ENCODE data around the gene SRP9.
A peak's percentile ranks its signal among the peaks of the same experiment; 100 is the strongest.
"Not testable (repeated sequence)": the region's sequence is repeated elsewhere in the genome, so short reads cannot be mapped to it uniquely, and the experiment has no call there.

The SRP9 gene

DNA sequence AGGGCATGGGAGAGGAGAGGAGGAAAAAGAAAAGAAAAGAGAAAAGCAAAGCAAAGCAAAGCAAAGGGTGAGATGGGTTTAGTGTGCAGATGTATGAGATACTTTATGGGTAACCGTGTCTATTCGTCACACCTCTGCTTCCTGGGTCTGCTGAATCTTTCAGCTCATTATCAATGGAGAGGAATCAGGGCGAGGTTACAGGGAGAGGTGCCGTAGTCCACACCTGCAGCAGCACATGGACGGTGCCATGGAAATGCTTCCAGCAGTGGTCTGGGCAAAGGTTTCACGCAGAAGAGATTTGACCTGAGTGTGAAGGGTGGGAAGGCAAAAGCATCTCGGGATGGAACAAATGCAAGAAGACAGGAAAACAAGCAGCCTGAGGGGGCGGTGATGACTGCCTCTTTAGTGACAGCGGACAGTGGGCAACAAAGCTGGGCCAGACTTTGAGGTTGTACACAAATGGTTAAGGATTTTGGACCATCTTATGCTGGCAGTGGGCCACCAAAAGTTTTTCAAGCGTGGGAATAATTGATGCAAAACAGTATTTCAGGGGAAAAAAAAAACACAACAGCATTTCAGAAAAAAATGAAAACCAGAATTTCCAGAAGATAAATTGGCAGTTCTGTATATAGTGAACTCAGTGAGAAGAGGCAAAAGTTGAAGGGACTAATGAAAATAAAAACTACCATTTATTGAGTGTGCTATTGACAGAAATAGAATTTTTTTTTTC is 19.5 kb upstream of the SRP9 start:
- no peak for DNase-seq

- not testable (repeated sequence) for DNase-seq
Observed at GRCh38 chr1:225759972-225760371, 17.7 kb upstream of the SRP9 start.

- no peak for DNase-seq
Observed at GRCh38 chr1:225760531-225760930, 17.1 kb upstream of the SRP9 start.

- DNase-seq, result peak; percentile 63
Observed at GRCh38 chr1:225761395-225761794, 16.2 kb upstream of the SRP9 start.

DNA sequence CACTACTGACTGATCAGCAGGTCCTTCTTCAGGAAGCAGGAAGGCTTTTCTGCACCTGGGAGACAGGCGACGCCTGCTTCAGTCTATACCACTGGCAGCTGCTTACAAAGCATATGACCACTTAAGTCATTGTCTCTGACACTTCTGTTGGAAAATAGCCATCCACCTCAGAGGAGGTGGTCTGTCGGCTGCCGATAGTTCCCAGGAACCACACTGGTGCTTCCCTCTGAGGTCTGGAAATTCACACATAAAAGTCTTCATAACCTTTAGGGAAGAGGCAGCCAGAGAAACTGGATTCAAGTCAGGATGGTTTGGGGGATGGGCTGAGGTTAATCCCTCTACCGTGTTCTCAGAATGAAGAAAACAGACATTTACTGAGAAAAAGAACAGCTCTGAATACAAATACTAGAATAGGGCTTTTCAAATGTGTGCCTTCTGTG is 15.6 kb upstream of the SRP9 start:
- DNase-seq, result peak; percentile 57

- DNase-seq, result peak; percentile 80
Observed at GRCh38 chr1:225762444-225762843, 15.2 kb upstream of the SRP9 start.

DNA sequence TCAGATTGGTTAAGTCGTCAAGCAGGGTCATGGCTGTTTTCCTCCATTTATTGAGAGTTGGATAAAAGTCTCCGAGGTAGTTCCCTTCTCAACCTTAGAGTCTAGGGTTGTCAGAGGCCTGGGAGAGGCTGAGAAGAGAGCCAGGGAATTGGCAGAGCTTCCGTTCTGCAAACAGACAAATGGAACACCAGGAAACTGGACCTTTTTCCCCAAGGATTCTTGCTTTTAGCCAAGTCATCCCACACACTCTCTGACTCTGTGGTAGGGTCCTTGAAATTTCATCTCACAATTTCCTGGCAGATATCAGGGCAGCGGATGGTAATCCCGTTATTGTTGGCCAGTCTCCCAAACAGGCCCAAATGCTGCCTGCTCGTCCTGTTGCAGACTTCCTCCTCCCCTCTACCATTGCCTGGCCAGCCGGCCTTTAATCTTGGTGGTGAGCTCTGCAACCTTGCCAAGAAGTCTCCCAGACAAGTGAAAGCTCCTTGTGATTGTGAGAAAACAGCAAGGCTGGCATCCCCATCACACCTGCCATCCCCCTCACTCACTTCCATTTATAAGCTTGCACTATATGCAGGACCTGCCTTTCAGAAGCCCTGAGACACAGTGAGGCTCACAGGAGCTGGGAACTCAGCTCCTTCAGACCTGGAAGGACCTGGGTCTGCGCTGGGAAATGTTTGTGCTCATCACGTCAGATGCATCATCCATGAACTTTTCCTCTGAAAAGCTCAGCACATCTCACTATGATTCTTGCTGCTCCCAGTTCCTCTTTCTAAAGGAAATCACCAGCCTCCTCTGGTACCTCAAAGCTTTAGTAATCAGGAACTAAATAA is 13.7 kb upstream of the SRP9 start:
- peak; percentile 64 for DNase-seq

DNA sequence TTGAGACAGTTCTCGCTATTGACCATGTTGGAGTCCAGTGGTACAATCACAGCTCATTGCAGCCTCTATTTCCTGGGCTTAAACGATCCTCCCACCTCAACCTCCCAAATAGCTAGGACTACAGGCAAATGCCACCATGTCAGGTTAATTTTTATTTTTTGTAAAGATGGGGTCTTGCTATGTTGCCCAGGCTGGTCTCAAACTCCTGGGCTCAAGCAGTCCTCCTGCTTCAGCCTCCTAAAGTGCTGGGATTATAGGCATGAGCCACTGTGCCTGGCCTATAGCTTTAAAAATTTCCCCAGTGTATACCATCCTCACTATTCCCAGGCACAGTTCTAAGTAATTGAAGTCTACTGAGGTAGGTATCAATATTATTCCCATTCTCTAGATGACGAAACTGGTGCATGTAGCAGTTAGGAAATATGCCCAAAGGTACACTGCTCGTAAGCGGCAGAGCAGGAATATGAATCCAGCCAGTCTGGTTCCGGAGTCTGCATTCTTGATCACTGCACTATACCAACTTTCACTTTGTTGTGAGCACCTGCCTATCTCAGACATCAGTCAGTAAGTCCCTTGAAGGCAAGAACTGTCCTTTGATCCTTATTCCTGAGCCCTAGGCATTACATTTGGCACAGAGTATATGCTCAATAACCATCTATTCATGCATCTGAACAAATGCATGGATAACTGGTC is 11.5 kb upstream of the SRP9 start:
- no peak for DNase-seq

DNA sequence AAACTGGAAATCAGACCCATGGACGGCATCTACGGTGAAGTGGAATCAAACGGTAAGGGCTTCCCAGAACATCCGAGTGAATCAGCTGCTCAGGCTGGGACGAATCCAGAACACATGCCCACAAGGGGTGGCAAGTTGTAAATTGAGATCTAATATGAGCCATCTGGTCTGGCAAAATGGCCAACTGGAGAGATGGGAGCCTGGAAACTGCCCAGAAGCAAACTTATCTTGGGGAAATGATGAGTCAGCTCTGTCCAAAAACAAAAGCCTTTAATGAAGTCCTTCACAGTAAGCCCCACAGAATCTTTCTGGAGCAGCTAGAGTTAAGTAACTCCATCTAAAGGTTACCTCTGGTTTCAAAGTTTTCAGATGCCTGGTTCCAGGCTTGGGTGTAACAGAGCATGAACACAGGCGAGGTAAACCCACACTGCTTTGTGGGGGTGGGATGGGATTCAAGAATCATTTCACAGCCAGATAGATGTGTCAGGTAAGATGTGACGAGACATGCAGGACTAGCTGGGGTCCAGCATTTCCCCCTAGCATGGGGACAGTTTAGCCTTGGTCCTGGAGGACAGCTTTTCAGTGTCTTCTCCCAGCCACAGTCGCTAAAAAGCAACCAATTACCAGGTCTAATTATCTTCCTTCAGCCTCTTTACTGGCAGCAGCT is 10.5 kb upstream of the SRP9 start:
- peak; percentile 92 for DNase-seq

DNA sequence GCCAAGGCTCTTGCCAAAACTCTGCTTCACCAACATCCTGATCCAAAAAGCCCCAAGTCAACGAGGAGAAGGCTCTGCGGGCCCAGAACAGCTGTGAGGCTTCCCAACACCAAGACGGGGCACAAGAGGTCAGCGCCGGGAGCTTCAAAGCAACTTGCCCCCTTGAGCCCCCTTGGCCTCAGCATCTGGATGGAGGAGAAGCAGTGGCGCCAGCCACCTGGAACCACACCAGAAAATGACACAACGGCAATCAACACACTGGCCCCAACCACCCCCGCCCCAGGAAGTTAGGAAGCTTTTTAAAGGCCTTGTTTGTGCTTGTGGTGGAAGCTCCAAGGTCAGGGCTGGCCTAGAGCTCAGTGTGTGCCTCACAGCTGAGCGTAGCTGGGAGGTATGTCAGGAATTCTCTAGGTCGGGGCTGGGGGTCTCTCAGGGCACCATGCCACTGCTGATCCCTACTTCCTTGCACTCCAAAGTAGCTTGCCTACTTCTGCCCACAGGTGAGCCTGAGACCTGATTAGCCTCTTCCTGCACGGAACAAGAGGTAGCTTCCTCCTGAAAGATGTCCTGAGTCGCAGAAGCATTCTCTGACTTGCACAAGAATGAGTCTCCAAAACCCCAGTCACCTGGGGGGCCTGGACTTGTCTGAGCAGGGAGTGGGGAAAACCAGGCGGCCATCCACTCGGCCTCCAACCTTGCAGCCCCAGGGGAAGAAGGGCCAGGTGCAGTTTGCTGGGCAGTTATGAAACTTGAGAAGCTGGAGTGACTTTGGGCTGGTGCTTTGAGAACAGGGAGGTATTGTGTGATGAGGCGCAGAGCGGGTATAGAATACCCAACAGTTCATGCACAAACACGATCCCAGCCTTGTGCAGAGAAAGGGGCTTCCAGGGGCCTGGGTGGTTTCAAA is 9.7 kb upstream of the SRP9 start:
- DNase-seq, result peak; percentile 75

GRCh38 chr1:225768662-225769426 is 8.8 kb upstream of the SRP9 start:
- DNase-seq, result no peak

DNA sequence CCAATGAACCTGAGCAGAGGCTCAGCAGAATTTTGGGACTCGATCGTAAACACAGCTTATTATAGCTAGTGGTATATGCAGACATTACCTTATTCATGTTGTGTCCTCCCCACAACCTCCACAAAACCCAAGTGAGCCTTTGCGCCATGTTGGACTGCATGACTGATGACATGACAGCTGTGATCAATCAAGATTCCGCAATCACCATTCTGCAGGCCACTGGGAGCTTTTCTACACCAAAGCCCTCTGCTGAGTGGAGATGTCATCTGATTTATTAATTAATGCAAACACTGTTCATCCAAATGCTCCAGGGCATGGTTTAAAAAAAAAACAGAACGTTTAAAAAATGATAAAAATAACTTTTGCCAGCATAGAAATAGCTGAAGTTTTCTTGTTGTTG is 7.9 kb upstream of the SRP9 start:
- DNase-seq, result peak; percentile 44

- DNase-seq, result no peak
Observed at GRCh38 chr1:225770561-225771248, 6.9 kb upstream of the SRP9 start.

- DNase-seq, result no peak
Observed at GRCh38 chr1:225771661-225772322, 5.8 kb upstream of the SRP9 start.

- DNase-seq, result peak; percentile 85
Observed at GRCh38 chr1:225772323-225772768, 5.3 kb upstream of the SRP9 start.

DNA sequence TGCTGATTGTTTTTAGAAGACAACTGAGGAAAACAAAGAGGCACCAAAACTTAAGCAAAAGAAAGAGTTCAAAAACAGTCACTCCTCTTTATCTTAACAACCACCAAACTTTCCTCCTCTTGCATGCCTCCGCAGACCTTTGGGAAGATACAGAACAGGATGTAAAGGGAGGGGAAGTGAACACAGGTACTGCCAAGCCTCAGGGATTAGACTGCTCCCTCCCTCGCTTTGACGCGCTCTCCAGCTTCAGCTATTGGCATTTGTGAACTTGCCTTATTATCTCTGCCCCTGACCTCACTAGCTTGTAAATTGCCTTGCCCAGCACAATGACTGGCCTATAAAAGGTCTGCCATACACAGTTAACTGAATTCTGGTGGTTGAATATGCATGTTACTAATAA is 4.8 kb upstream of the SRP9 start:
- DNase-seq, result no peak

GRCh38 chr1:225774281-225775147 is 3.1 kb upstream of the SRP9 start:
- peak; percentile 64 for DNase-seq

GRCh38 chr1:225776294-225776693 is 1.3 kb upstream of the SRP9 start:
- no peak for DNase-seq

GRCh38 chr1:225777058-225777582 is 506 bp upstream of the SRP9 start:
- no peak for DNase-seq
